Endothelial cell of umbilical vein (primary cell): ENCODE data around the gene PPP2R2C. TPM values are rescaled to one million over a fixed set of nuclear protein-coding genes. Genes with fewer than 3 reads are reported as not detected.

Experiments used
- BruUV-seq: library from RNA; stranded (reverse); fragments of 400-500 nt; replicated peaks from 2 replicates; lab custom pipeline; 2021; lab: Mats Ljungman, UMichigan
- CTCF ChIA-PET: fragments of 300-600, 350-600 bp; sonication (Branson Sonifier 250); formaldehyde crosslinking; loops from one replicate; lab custom pipeline; 2021; ENCODE audit warnings: antibody characterized with exemption, inconsistent platforms; lab: Charles Lee
- POLR2A ChIA-PET: fragments of 300-600, 350-600 bp; sonication (Branson Sonifier 250); formaldehyde crosslinking; loops from one replicate; lab custom pipeline; 2021; ENCODE audit warnings: antibody characterized with exemption, inconsistent platforms; lab: Charles Lee
- DNase-seq: peaks from one replicate; pipeline ENCODE4 v3.0.0-alpha.2; 2011; ENCODE audit warnings: low read depth, low spot score
- FAIRE-seq: peaks from 2 replicates; lab custom pipeline; 2011; peaks lifted over from hg19 to GRCh38; lab: Jason Lieb, UNC
- H2AFZ ChIP-seq: 2 replicates; pipeline ENCODE4 v1.6.0; 2012; ENCODE audit warnings: low read depth, low read length, control low read depth, inconsistent platforms
- H3K27ac ChIP-seq: 2 replicates; pipeline ENCODE4 v1.5.1; 2011; ENCODE audit warnings: low read depth, mild to moderate bottlenecking, control low read depth, low read length, moderate library complexity; ENCODE audit not compliant: insufficient read depth
- H3K27me3 ChIP-seq, 2 experiments: 2 replicates each; pipeline versions ENCODE4 v1.6.0 to v1.6.1; 2011; ENCODE audit warnings: low read length in 2 of 2, mixed read lengths in 1 of 2; ENCODE audit not compliant: control insufficient read depth in 2 of 2, insufficient read depth in 2 of 2
- H3K36me3 ChIP-seq, 2 experiments: 2 replicates in 1 of 2; 3 replicates in 1 of 2; pipeline ENCODE4 v1.5.1; 2011; ENCODE audit warnings: low read length in 2 of 2, mild to moderate bottlenecking in 1 of 2, moderate library complexity in 1 of 2; ENCODE audit not compliant: control insufficient read depth in 2 of 2, insufficient read depth in 2 of 2; ENCODE audit errors: extremely low read depth in 1 of 2
- H3K4me1 ChIP-seq: 3 replicates; pipeline ENCODE4 v1.5.1; 2011; ENCODE audit warnings: mild to moderate bottlenecking, low read length; ENCODE audit not compliant: control insufficient read depth, insufficient read depth; ENCODE audit errors: extremely low read depth
- H3K4me2 ChIP-seq: 2 replicates; pipeline ENCODE4 v1.6.1; 2011; ENCODE audit warnings: low read length, control low read depth, mixed read lengths; ENCODE audit not compliant: insufficient read depth
- H3K4me3 ChIP-seq, 3 experiments: fragments of 200-600 bp in 1 of 3; sonication (generic), shearing (Covaris generic) in 1 of 3; replicated peaks in 1 of 3; 2 replicates each; pipeline ENCODE4 v1.5.1; 2011 to 2016; ENCODE audit warnings: control low read depth in 3 of 3, low read length in 3 of 3, mild to moderate bottlenecking in 2 of 3, inconsistent platforms in 1 of 3, low read depth in 1 of 3, moderate library complexity in 1 of 3; ENCODE audit not compliant: insufficient read depth in 1 of 3
- H3K79me2 ChIP-seq: 2 replicates; pipeline ENCODE4 v1.6.0; 2012; ENCODE audit warnings: low read length, inconsistent platforms; ENCODE audit not compliant: control insufficient read depth, insufficient read depth
- H3K9ac ChIP-seq: replicated peaks from 2 replicates; pipeline ENCODE3; 2011; ENCODE audit warnings: low read length, control low read depth; ENCODE audit not compliant: insufficient read depth; ENCODE audit errors: extremely low read depth
- H3K9me1 ChIP-seq: replicated peaks from 3 replicates; pipeline ENCODE4 v1.6.0; 2011; ENCODE audit warnings: mild to moderate bottlenecking, low read length; ENCODE audit not compliant: control insufficient read depth, insufficient read depth; ENCODE audit errors: extremely low read depth
- H3K9me3 ChIP-seq: replicated peaks from 2 replicates; pipeline ENCODE4 v1.5.1; 2012; ENCODE audit warnings: low read length, inconsistent platforms; ENCODE audit not compliant: control insufficient read depth, insufficient read depth
- H4K20me1 ChIP-seq: replicated peaks from 2 replicates; pipeline ENCODE3; 2011; ENCODE audit warnings: mild to moderate bottlenecking, low read length; ENCODE audit not compliant: control insufficient read depth, insufficient read depth; ENCODE audit errors: extremely low read depth
- CTCF ChIP-seq, 2 donors: IDR thresholded peaks; 1 replicate in 1 of 2; 2 replicates in 1 of 2; pipeline ENCODE4 v1.5.1; 2011; ENCODE audit warnings: low read length in 2 of 2, mild to moderate bottlenecking in 2 of 2, moderate library complexity in 2 of 2, control low read depth in 1 of 2, inconsistent platforms in 1 of 2, low read depth in 1 of 2; ENCODE audit not compliant: insufficient read depth in 1 of 2; ENCODE audit errors: extremely low read depth in 1 of 2
- EZH2 ChIP-seq: IDR thresholded peaks from 2 replicates; pipeline ENCODE4 v1.6.1; 2012; ENCODE audit warnings: borderline replicate concordance, low read depth, mild to moderate bottlenecking, moderate library complexity, low read length, inconsistent platforms; ENCODE audit not compliant: severe bottlenecking
- FOS ChIP-seq: IDR thresholded peaks from 2 replicates; pipeline ENCODE4 v1.6.1; 2011; ENCODE audit warnings: mild to moderate bottlenecking, low read length, moderate library complexity, borderline replicate concordance; ENCODE audit not compliant: insufficient read depth
- GATA2 ChIP-seq: IDR thresholded peaks from 2 replicates; pipeline ENCODE4 v1.7.0; 2011; ENCODE audit warnings: low read depth, mild to moderate bottlenecking, moderate library complexity, mixed read lengths, low read length; ENCODE audit not compliant: insufficient read length, insufficient read depth
- JUN ChIP-seq: IDR thresholded peaks from 2 replicates; pipeline ENCODE4 v1.6.1; 2011; ENCODE audit warnings: borderline replicate concordance, low read depth; ENCODE audit not compliant: insufficient read length, insufficient read depth
- MAX ChIP-seq: IDR thresholded peaks from 2 replicates; pipeline ENCODE4 v1.6.1; 2011; ENCODE audit not compliant: insufficient read depth, insufficient read length
- MYC ChIP-seq: IDR thresholded peaks from one replicate; pipeline ENCODE4 v1.6.1; 2011; ENCODE audit warnings: mild to moderate bottlenecking, low read depth, low read length
- POLR2A ChIP-seq: IDR thresholded peaks from 2 replicates; pipeline ENCODE4 v1.6.1; 2012; ENCODE audit warnings: low read depth, mild to moderate bottlenecking, control low read depth, low read length
- POLR2AphosphoS5 ChIP-seq: IDR thresholded peaks from 2 replicates; pipeline ENCODE4 v1.6.1; 2012; ENCODE audit warnings: low read depth, mild to moderate bottlenecking, control low read depth, low read length, moderate library complexity; ENCODE audit not compliant: insufficient read depth
- dilution Hi-C: fragments of 300-500 bp; cut with MboI; formaldehyde crosslinking; loops from one replicate; pipeline ENCODE4 v1.15.0; 2019; ENCODE audit warnings: low sequenced_read_pairs; ENCODE audit not compliant: extremely low pct_ligation_motif_present
- intact Hi-C: fragments of 100-400 bp; cut with micrococcal nuclease; formaldehyde crosslinking; loops from one replicate; pipeline ENCODE4 v1.10.0; 2022
- polyA plus RNA-seq, 4 experiments: library from polyadenylated mRNA; depleted of rRNA in 3 of 4; stranded (reverse) in 3 of 4; unstranded in 1 of 4; fragments of >200 nt; gene quantifications; 2 replicates each; pipeline versions ENCODE4 v1.2.1 to v1.2.3, GENCODE V29; 2011 to 2012; ENCODE audit warnings: missing spikeins in 1 of 4
- total RNA-seq: library from RNA; stranded (reverse); gene quantifications from 2 replicates; pipeline ENCODE4 v1.2.3, GENCODE V29; 2021

Gene PPP2R2C
- total and polyA plus RNA-seq, 2 donors (not counting 3 experiments of a cell fraction or from before 2014, with no cell fraction given), result 0.03 to 0.09 TPM

GRCh38 chr4:6288871-6289270 is 183.5 kb downstream of the PPP2R2C start:
- Histone ChIP-seq H3K9me1 (no peaks in the 10 kb centered on the region), H3K4me2 (no peak overlapping the region), H4K20me1 (no peaks in the 10 kb centered on the region), H3K79me2 (no peaks in the 10 kb centered on the region), H3K9me3 (no peaks in the 10 kb centered on the region), H3K4me1 (no peaks in the 10 kb centered on the region), H3K36me3 (peaks cover 3 to 52% of the 10 kb centered on the region in 2 experiments), H3K4me3 (no peak overlapping the region), H2AFZ (no peak overlapping the region), H3K27me3 (no peaks in the 10 kb centered on the region), H3K27ac (no peak overlapping the region), H3K9ac (no peak overlapping the region)
- no peak for FAIRE-seq
- intact Hi-C loops (no loop called here), dilution Hi-C loops (no loop called here)
- POLR2A ChIA-PET, result no interaction called here
- BruUV-seq, result no TSS peak
- TF ChIP-seq GATA2, result no peak
- TF ChIP-seq POLR2A, result no peak
- no peak for TF ChIP-seq MYC
- TF ChIP-seq EZH2, result no peak
- TF ChIP-seq FOS, result no peak
- no peak for TF ChIP-seq CTCF (IDR thresholded peaks at IDR 0.05; ENCODE audit: extremely low read depth in 1 of 2, insufficient read depth in 1 of 2, low read depth in 1 of 2, low read length in 2 of 2)
- no peak for TF ChIP-seq MAX
- TF ChIP-seq POLR2AphosphoS5, result no peak
- no peak for TF ChIP-seq JUN
- no peak for DNase-seq
- CTCF ChIA-PET, result interaction anchor here (1.0 kb wide), 1 partner anchor 38 kb away, joined by 6 read pairs; no protein-coding TSS in a partner anchor
